NCI-H748 (cell line): ENCODE data around the gene AGRN.
A peak's percentile ranks its signal among the peaks of the same experiment; 100 is the strongest.
"Not testable (repeated sequence)": the region's sequence is repeated elsewhere in the genome, so short reads cannot be mapped to it uniquely, and the experiment has no call there.

ENCODE experiments used
- DNase-seq: peaks from one replicate; lab custom pipeline; 2025; ENCODE audit not compliant: unreplicated experiment; lab: John Stamatoyannopoulos, UW

Gene AGRN

GRCh38 chr1:1000357-1001056 lies 19.4 kb upstream of the AGRN start:
- peak; percentile 75 for DNase-seq

DNA sequence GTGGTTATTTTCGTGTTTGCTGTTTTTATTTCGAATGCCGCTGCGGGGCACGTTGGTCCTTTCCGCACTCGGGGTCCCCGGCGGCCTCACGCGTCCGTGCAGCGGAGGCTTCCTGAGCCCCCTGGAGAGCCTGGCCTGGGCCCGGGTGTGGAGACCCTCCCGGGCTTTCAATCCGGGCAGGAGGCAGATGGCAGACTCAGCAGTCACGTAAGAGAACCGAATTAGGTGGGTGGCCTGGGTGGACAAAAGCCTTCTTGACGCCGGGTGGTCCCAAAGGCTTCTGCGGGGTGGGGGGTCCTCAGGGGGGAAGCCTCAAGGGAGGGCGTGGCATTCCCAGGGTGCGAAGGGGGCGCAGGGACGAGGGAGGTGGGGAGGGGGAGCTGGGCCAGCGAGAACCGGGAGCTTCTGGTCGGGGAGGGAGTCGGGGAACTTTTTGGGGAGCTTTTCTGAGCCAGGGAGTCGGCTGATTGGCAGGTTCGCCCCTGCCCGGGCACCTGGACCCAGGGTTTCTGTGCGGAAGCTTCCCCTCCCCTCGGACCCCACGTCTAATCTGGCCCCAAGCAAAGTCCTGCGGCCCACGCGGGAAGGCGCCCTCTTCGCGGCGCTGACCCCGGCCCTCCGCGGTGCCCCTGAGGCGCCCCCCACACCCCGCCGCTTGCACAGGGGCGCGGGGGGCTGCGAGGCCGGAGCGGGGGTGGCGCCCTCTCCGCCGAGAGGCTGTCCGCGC lies 18.7 kb upstream of the AGRN start:
- no peak for DNase-seq

DNA sequence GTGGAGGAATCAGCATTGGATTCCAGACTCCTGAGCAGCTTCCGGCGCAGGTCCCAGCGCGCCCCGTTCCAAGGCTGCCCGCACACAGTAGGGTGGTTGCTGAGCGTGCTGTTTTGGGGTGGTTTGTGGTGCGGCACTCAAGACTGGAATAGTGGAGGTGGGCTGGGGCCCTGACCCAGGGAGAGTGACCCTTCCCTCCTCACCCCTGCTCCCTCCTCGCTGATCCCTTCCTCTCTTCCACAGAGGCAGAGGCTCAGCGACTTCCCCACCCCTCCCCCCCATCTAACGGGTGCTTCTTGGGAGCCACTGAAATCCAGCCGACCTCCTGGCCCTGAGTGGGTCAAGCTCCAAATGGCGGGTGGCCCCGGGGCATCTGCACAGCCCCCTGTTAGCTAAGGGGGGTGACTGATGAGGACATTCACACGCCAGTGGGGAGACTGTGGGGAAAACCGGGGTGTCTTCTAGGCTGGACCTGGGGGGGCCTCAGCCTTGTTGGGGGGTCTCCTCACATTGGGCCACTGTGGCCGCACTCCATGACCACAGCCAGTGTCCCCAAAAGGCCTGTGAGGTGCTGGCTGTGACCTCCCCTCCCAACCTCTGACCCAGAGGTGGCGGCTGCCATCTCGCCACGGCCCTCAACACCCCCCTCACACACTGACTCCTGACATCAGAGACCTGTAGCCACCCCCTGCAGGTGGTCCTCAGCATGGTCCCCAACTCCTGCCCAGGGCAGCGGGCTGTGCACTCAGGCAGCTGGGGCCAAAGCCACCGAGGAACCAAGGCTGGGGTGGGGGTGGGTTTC lies 16.1 kb upstream of the AGRN start:
- no peak for DNase-seq

DNA sequence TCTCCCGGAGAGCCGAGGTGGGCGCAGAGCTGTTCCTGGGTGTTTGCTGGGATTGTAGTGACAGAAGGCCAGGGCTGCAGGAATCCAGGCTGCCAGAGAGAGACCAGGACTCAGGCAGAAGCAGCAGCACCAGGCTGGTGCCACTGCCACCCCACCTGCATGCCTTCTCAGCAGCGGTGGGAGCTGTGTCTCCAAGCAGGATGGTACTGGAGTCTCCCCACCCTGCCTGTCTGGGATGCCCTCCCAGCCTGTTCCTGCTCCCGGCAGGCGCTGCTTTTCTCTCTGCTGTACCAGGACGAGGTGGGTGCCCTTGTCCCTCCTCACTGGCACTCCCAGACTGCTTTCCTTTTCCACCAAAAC lies 15.5 kb upstream of the AGRN start:
- DNase-seq = no peak

DNA sequence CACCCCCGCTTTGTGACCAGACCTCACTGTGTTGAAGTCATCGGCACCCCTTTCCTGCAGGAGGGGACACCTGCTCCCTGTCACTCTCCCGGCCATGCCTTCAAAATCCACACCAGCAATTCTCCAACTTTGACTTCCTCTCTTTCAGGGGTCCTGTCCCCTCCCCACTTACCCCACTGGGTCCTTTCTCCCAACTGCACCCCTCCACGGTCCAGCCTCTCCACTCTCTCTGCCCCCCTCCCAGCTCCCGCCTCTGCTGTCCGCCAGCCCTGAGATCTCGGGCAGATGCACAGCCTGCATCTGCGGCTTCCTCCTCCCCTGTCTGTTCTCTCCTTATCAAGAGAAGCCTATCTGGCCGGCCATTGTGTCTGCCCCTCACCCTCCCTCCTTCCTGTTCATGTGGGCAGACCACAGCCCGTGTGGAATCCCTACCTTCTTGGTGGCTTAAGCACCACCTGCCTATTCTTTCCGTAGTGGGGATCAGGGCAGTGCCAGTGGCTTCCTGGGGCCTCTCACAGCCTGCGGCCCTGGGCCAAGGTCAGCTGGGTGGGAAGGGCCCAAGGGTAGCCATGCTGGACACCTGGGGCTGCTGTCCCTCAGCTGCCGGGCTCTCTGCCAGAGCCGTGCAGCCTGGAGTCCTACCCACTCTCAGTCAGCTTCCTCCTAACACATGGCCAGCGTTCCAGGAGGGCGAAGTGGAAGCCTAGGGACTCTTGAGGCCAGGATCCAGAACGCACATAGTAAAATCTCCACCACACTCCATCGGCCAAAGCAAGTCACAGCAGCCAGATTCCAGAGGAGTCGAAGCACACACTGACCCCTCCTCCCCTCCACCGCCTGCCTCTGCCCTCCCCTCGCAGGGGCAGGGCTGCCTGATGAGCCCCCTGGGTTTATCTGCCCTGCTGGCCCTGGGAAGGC lies 14.9 kb upstream of the AGRN start:
- no peak for DNase-seq

DNA sequence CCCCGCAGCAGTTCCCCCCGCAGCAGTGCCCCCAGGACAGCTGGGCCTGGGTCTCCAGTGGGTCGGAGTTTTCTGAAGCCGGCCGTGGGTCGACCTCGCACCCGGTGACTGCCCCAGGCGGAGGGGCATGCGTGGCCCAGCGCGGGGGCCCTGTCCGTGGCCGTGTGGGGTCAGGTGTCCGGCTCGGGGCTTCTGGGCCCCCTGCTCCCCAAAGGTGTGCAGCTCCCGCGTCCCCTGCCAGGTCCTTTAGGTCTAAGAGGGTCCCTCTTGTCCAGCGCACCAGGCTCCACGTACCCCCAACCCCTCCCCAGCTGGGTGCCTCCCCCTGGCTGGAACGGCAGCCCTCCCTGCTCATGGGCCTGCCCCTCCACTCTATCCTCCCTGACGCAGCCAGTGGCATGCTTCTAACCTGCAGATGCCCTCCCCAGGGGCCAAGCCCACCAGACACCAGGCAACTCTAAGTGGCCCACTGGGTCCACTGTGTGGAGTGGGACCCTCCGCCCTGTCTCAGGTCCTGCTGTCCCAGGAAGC lies 14.1 kb upstream of the AGRN start:
- no peak for DNase-seq

DNA sequence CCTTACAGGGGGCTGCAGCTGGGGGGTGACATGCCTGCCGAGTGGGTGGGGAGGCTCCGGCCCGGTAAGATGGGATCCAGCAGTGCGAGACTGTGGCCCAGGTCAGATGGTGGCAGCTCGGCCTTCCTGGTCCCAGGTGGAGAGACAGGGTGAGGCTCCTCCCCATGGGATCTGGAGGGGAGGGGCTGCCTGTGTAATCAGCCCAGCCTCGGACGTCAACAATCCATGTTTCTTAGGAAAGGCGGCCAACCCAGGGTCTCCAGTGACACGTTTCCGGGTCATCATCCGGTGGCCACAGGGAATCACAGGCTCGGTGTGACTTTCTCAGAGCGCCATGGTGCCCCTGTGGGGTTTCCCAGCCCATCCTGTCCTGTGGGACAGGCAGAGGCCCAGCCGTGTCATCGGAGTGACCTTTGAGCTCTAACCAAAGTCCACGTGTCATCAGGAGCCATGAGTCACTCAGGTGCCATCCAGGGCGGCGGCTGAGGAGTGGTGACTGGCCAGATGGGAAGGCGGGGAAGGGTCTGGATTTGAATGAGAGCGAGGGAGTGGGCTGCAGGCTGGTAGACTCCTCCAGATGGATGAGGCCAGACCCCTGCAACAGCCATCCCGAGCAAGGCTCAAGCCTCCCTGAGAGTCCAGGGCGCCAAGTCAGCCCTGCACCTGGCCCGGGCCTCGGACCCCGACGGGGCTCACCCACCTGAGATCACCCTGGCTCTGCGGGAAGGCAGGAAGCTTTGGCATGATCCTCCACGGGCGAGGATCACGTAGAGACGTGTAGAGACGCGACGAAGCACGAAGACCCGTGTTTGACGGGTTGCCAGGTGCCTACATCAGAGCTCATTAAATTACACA lies 13.4 kb upstream of the AGRN start:
- DNase-seq = no peak

- not testable (repeated sequence) for DNase-seq
These were observed 9.8 kb upstream of the AGRN start for GRCh38 chr1:1010131-1010530.

GRCh38 chr1:1011396-1011949 lies 8.4 kb upstream of the AGRN start:
- DNase-seq = no peak

- DNase-seq = not testable (repeated sequence)
These were observed 7.2 kb upstream of the AGRN start for GRCh38 chr1:1012736-1013104.

DNA sequence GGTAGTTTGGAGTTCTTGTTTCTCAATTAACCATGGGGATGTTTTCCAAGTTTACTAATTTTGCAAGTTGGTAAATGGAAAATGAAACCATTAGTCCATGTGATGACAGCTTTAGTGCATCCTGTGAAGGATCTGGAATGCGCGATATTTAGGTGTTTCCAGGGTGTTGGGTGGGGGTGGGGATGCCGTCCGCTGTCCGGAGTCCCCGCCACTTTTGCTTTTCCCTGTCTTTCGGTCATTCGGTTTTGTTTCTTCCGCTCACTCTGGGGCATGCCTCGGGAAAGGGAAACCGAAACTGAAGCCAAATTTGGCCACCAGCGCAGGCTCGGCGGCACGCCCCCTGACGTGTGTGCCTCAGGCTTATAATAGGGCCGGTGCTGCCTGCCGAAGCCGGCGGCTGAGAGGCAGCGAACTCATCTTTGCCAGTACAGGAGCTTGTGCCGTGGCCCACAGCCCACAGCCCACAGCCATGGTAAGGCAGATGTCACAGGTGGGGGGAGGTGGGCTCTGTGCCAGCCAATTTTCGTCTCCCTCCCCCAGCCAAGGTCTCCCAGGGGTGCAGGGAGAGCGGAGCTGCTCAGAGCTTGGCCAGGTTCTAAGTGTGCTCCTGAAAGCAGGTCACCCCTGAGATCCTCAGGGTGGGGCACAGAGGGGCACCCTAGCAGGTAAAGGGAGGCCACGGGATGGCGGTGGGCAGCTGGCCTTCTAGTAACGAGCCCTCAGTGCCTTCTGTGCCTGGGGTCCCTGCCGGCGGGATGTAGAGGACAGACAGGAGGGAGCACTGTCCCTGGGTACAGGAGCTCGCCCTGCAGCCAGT lies 6.6 kb upstream of the AGRN start, which contains the start of gene ISG15:
Gene ISG15, plus strand, starts transcription at position 393 of the 817 bp plus-strand sequence. Its CDS starts 77 bp downstream, at position 470.
- DNase-seq = peak; percentile 76

GRCh38 chr1:1013922-1014648 lies 5.8 kb upstream of the AGRN start:
- DNase-seq = peak; percentile 40

DNA sequence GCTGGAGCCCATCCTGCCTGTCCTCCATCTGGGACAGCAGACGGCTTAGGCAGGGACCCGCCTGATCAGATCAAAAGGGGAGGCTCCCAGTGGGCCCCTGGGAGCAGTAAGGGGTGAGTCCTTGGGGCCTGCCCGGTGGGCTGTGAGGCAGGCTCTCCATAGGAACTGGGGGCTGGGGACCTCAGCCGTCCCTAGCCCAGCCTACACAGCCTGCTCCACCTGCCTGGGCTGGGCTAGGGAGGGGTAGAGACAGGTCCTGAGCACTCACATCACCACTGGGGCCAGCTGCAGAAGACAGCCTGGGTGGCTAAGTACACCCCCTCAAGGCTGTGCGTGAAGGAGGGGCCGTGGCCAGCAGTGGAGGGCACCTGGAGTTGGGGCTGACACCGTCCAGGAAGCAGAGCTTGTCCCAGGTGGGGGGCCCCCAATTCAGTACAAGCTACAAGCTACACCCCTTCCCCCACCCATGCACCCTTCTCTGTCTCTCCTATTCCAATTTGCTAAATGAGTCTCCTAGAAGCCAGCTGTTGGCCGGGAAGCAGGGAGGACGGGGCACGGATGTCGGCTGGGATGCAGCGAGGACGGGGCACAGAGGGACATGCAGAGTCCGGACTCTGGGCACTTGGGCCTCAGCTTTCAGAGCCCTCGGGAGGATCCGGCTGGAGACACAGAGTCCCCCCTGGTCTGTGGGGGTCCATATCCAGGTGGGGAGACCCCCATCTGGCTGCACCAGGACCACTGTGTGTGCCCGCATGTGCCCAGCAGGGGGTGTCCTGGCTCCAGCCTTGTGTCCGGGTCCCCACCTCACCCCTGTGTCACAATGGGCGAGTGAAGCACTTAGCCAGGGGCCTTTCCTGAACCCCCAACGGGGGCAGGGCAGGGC lies 4.9 kb upstream of the AGRN start:
- DNase-seq = no peak

DNA sequence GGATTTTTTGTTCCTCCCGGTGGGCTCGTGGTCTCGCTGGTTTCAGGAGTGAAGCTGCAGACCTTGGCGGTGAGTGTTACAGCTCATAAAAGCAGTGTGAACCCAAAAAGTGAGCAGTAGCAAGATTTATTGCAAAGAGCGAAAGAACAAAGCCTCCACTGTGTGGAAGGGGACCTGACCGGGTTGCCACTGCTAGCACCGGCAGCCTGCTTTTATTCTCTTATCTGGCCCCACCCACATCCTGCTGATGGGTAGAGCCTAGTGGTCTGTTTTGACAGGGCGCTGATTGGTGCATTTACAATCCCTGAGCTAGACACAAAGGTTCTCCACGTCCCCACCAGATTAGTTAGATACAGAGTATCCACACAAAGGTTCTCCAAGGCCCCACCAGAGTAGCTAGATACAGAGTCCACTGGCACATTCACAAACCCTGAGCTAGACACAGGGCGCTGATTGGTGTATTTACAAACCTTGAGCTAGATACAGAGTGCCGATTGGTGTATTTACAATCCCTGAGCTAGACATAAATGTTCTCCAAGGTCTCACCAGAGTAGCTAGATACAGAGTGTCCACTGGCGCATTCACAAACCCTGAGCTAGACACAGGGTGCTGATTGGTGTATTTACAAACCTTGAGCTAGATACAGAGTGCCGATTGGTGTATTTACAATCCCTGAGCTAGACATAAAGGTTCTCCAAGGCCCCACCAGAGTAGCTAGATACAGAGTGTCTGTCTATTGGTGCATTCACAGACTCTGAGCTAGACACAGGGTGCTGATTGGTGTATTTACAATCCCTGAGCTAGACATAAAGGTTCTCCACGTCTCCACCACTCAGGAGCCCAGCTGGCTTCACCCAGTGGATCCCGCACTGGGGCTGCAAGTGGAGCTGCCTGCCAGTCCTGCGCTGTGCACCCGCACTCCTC lies 2.3 kb upstream of the AGRN start:
- peak; percentile 11 for DNase-seq

DNA sequence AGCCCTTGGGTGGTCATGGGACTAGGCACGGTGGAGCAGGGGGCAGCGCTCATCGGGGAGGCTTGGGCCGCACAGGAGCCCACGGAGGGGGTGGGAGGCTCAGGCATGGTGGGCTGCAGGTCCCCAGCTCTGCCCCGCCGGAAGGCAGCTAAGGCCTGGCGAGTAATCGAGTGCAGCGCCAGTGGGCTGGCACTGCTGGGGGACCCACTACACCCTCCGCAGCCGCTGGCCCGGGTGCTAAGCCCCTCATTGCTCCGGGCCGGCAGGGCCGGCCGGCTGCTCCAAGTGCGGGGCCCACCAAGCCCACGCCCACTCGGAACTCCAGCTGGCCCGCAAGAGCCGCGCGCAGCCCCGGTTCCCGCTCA lies 1.6 kb upstream of the AGRN start:
- DNase-seq = not testable (repeated sequence)
